Fibroblast of gingiva (primary cell): Measurements from ENCODE around the gene TRIML2.

Experiments
- DNase-seq: peaks from one replicate; pipeline ENCODE4 v3.0.0-alpha.2; 2011; ENCODE audit warnings: low read depth

The TRIML2 gene

GRCh38 chr4:188109157-188109755 is at the start of gene TRIML2:
Gene TRIML2, minus strand, starts transcription at chr4:188109603. Its CDS starts 4,235 bp downstream, at chr4:188105368.
- no peak for DNase-seq

- no peak for DNase-seq
These were observed 48.9 kb upstream of the TRIML2 start for GRCh38 chr4:188158336-188158735.

- no peak for DNase-seq
These were observed 45.4 kb upstream of the TRIML2 start for GRCh38 chr4:188154668-188155405.

- DNase-seq, result no peak
These were observed 38.4 kb upstream of the TRIML2 start for GRCh38 chr4:188147776-188148175.

GRCh38 chr4:188147176-188147575 is 37.8 kb upstream of the TRIML2 start:
- no peak for DNase-seq

- DNase-seq, result no peak
These were observed 37.2 kb upstream of the TRIML2 start for GRCh38 chr4:188146618-188147017.

- DNase-seq, result no peak
These were observed 36.2 kb upstream of the TRIML2 start for GRCh38 chr4:188145601-188146000.

- DNase-seq, result no peak
These were observed 34.3 kb upstream of the TRIML2 start for GRCh38 chr4:188143731-188144130.

- no peak for DNase-seq
These were observed 30.3 kb upstream of the TRIML2 start for GRCh38 chr4:188139671-188140070.

- no peak for DNase-seq
These were observed 29.7 kb upstream of the TRIML2 start, which contains the start of gene TRIML1 for GRCh38 chr4:188139141-188139540. Gene TRIML1, plus strand, starts transcription at chr4:188139441. Its CDS starts 118 bp downstream, at chr4:188139559.

GRCh38 chr4:188138227-188138626 is 28.8 kb upstream of the TRIML2 start:
- DNase-seq, result no peak

- DNase-seq, result no peak
These were observed 22.8 kb upstream of the TRIML2 start for GRCh38 chr4:188132232-188132631.

- DNase-seq, result no peak
These were observed 21.0 kb upstream of the TRIML2 start for GRCh38 chr4:188130355-188130754.

- DNase-seq, result no peak
These were observed 17.9 kb upstream of the TRIML2 start for GRCh38 chr4:188127214-188127874.

GRCh38 chr4:188121530-188121929 is 12.1 kb upstream of the TRIML2 start:
- DNase-seq, result no peak

GRCh38 chr4:188117631-188118324 is 8.4 kb upstream of the TRIML2 start:
- DNase-seq, result no peak

- no peak for DNase-seq
These were observed 3.8 kb upstream of the TRIML2 start for GRCh38 chr4:188113156-188113555.

- no peak for DNase-seq
These were observed 2.6 kb upstream of the TRIML2 start for GRCh38 chr4:188111955-188112354.

- DNase-seq, result no peak
These were observed 1.5 kb upstream of the TRIML2 start for GRCh38 chr4:188110741-188111471.

- DNase-seq, result no peak
These were observed 633 bp upstream of the TRIML2 start for GRCh38 chr4:188110036-188110435.

- no peak for DNase-seq
These were observed 1.2 kb downstream of the TRIML2 start for GRCh38 chr4:188107931-188108843.
